HEK293 (cell line): ENCODE measurements around the gene LPCAT4.

Source experiments
- BCL11A ChIP-seq: fragments of 450-650 bp; formaldehyde crosslinking; IDR thresholded peaks from 2 replicates; pipeline ENCODE4 v1.5.1; 2016; ENCODE audit warnings: low read depth, missing biosample characterization, missing genetic modification characterization
- BCL11B ChIP-seq: fragments of 450-650 bp; formaldehyde crosslinking; IDR thresholded peaks from 2 replicates; pipeline ENCODE4 v1.5.1; 2016; ENCODE audit warnings: low read depth, missing biosample characterization, missing genetic modification characterization
- GLI2 ChIP-seq: fragments of 450-650 bp; formaldehyde crosslinking; IDR thresholded peaks from 2 replicates; pipeline ENCODE4; 2017; ENCODE audit warnings: missing biosample characterization, missing genetic modification characterization, low read depth, borderline replicate concordance
- KLF10 ChIP-seq: fragments of 450-650 bp; IDR thresholded peaks from 2 replicates; pipeline ENCODE4 v1.5.1; 2018; ENCODE audit warnings: missing biosample characterization, mild to moderate bottlenecking, missing genetic modification characterization
- MEIS1 ChIP-seq: sonication (generic); formaldehyde crosslinking; IDR thresholded peaks from 2 replicates; pipeline ENCODE4 v1.8.1; 2022; ENCODE audit warnings: missing genetic modification reagents, mild to moderate bottlenecking, borderline replicate concordance
- OSR2 ChIP-seq: fragments of 450-650 bp; formaldehyde crosslinking; IDR thresholded peaks from 2 replicates; pipeline ENCODE4 v1.5.1; 2016; ENCODE audit warnings: missing biosample characterization, missing genetic modification characterization
- SP3 ChIP-seq: fragments of 450-650 bp; formaldehyde crosslinking; IDR thresholded peaks from 2 replicates; pipeline ENCODE4 v1.5.1; 2016; ENCODE audit warnings: missing biosample characterization, missing genetic modification characterization
- TRIM28 ChIP-seq: IDR thresholded peaks from 2 replicates; pipeline ENCODE4 v1.6.1; 2011; ENCODE audit warnings: low read length, control low read depth, borderline replicate concordance
- ZBTB8A ChIP-seq: fragments of 450-650 bp; formaldehyde crosslinking; IDR thresholded peaks from 2 replicates; pipeline ENCODE4 v1.5.1; 2016; ENCODE audit warnings: missing biosample characterization, missing genetic modification characterization
- ZNF10 ChIP-seq: fragments of 450-650 bp; formaldehyde crosslinking; IDR thresholded peaks from 2 replicates; pipeline ENCODE4 v1.5.1; 2017; ENCODE audit warnings: missing biosample characterization, missing genetic modification characterization
- ZNF132 ChIP-seq: fragments of 450-650 bp; formaldehyde crosslinking; IDR thresholded peaks from 2 replicates; pipeline ENCODE4 v1.5.1; 2017; ENCODE audit warnings: missing biosample characterization, missing genetic modification characterization, borderline replicate concordance
- ZNF157 ChIP-seq: fragments of 450-650 bp; formaldehyde crosslinking; IDR thresholded peaks from 2 replicates; pipeline ENCODE4 v1.5.1; 2016; ENCODE audit warnings: missing biosample characterization, missing genetic modification characterization
- ZNF16 ChIP-seq: fragments of 450-650 bp; formaldehyde crosslinking; IDR thresholded peaks from 2 replicates; pipeline ENCODE4 v1.5.1; 2016; ENCODE audit warnings: low read depth, missing biosample characterization, missing genetic modification characterization
- ZNF174 ChIP-seq: fragments of 450-650 bp; formaldehyde crosslinking; IDR thresholded peaks from 2 replicates; pipeline ENCODE4 v1.5.0; 2017; ENCODE audit warnings: missing biosample characterization, mild to moderate bottlenecking, missing genetic modification characterization
- ZNF2 ChIP-seq: fragments of 450-650 bp; formaldehyde crosslinking; IDR thresholded peaks from 2 replicates; pipeline ENCODE4 v1.5.1; 2016; ENCODE audit warnings: missing biosample characterization, missing genetic modification characterization
- ZNF202 ChIP-seq: fragments of 450-650 bp; formaldehyde crosslinking; IDR thresholded peaks from 2 replicates; pipeline ENCODE4 v1.5.1; 2016; ENCODE audit warnings: missing biosample characterization, missing genetic modification characterization, borderline replicate concordance
- ZNF214 ChIP-seq: fragments of 450-650 bp; formaldehyde crosslinking; IDR thresholded peaks from 2 replicates; pipeline ENCODE4 v1.5.1; 2017; ENCODE audit warnings: missing biosample characterization, mild to moderate bottlenecking, missing genetic modification characterization, borderline replicate concordance
- ZNF223 ChIP-seq: fragments of 450-650 bp; formaldehyde crosslinking; IDR thresholded peaks from 2 replicates; pipeline ENCODE4 v1.5.1; 2016; ENCODE audit warnings: missing biosample characterization, missing genetic modification characterization
- ZNF26 ChIP-seq: fragments of 450-650 bp; formaldehyde crosslinking; IDR thresholded peaks from 2 replicates; pipeline ENCODE4 v1.5.1; 2016; ENCODE audit warnings: missing biosample characterization, missing genetic modification characterization
- ZNF292 ChIP-seq: fragments of 450-650 bp; formaldehyde crosslinking; IDR thresholded peaks from 2 replicates; pipeline ENCODE4 v1.5.1; 2016; ENCODE audit warnings: low read depth, missing biosample characterization, missing genetic modification characterization, borderline replicate concordance
- ZNF311 ChIP-seq: fragments of 450-650 bp; formaldehyde crosslinking; IDR thresholded peaks from 2 replicates; pipeline ENCODE4 v1.5.1; 2017; ENCODE audit warnings: missing biosample characterization, missing genetic modification characterization, borderline replicate concordance
- ZNF394 ChIP-seq: fragments of 450-650 bp; formaldehyde crosslinking; IDR thresholded peaks from 2 replicates; pipeline ENCODE4 v1.5.1; 2016; ENCODE audit warnings: missing biosample characterization, missing genetic modification characterization, mild to moderate bottlenecking, moderate library complexity, borderline replicate concordance
- ZNF404 ChIP-seq: fragments of 450-650 bp; formaldehyde crosslinking; IDR thresholded peaks from 2 replicates; pipeline ENCODE4 v1.5.1; 2017; ENCODE audit warnings: missing biosample characterization, missing genetic modification characterization
- ZNF416 ChIP-seq: fragments of 450-650 bp; formaldehyde crosslinking; IDR thresholded peaks from 2 replicates; pipeline ENCODE4 v1.5.1; 2016; ENCODE audit warnings: missing biosample characterization, missing genetic modification characterization
- ZNF423 ChIP-seq: fragments of 450-650 bp; formaldehyde crosslinking; IDR thresholded peaks from 2 replicates; pipeline ENCODE4 v1.5.1; 2016; ENCODE audit warnings: missing biosample characterization, missing genetic modification characterization
- ZNF48 ChIP-seq: fragments of 450-650 bp; formaldehyde crosslinking; IDR thresholded peaks from 2 replicates; pipeline ENCODE4 v1.5.1; 2016; ENCODE audit warnings: missing biosample characterization, missing genetic modification characterization
- ZNF549 ChIP-seq: fragments of 450-650 bp; IDR thresholded peaks from 2 replicates; pipeline ENCODE4 v1.5.1; 2018; ENCODE audit warnings: missing biosample characterization, missing genetic modification characterization, mild to moderate bottlenecking, inconsistent platforms, moderate library complexity
- ZNF596 ChIP-seq: fragments of 450-650 bp; IDR thresholded peaks from 2 replicates; pipeline ENCODE4 v1.5.0; 2018; ENCODE audit warnings: missing biosample characterization, mild to moderate bottlenecking, missing genetic modification characterization, moderate library complexity
- ZNF626 ChIP-seq: fragments of 450-650 bp; sonication (Bioruptor Pico); formaldehyde crosslinking; IDR thresholded peaks from 2 replicates; pipeline ENCODE4 v1.5.1; 2018; ENCODE audit warnings: missing biosample characterization, missing genetic modification characterization, inconsistent platforms
- ZNF629 ChIP-seq: fragments of 450-650 bp; formaldehyde crosslinking; IDR thresholded peaks from 2 replicates; pipeline ENCODE4 v1.5.1; 2017; ENCODE audit warnings: missing biosample characterization, missing genetic modification characterization
- ZNF701 ChIP-seq: fragments of 450-650 bp; formaldehyde crosslinking; IDR thresholded peaks from 2 replicates; pipeline ENCODE4 v1.5.1; 2016; ENCODE audit warnings: missing biosample characterization, missing genetic modification characterization
- ZNF791 ChIP-seq: fragments of 450-650 bp; formaldehyde crosslinking; IDR thresholded peaks from 2 replicates; pipeline ENCODE4 v1.5.1; 2016; ENCODE audit warnings: missing biosample characterization, missing genetic modification characterization
- ZNF843 ChIP-seq: fragments of 450-650 bp; formaldehyde crosslinking; IDR thresholded peaks from 2 replicates; pipeline ENCODE4 v1.5.1; 2016; ENCODE audit warnings: missing biosample characterization, missing genetic modification characterization
- ZSCAN23 ChIP-seq: fragments of 450-650 bp; formaldehyde crosslinking; IDR thresholded peaks from 2 replicates; pipeline ENCODE4 v1.5.1; 2016; ENCODE audit warnings: missing biosample characterization, missing genetic modification characterization
- TF ChIP-seq, protein P1 (sequence below): fragments of 450-650 bp; formaldehyde crosslinking; IDR thresholded peaks from 2 replicates; pipeline ENCODE4 v1.5.1; 2016; ENCODE audit warnings: missing biosample characterization, missing genetic modification characterization
- TF ChIP-seq, protein P2 (sequence below): fragments of 450-650 bp; formaldehyde crosslinking; IDR thresholded peaks from 2 replicates; pipeline ENCODE4; 2016; ENCODE audit warnings: missing biosample characterization, missing genetic modification characterization
- TF ChIP-seq, protein P3 (sequence below): IDR thresholded peaks from 2 replicates; pipeline ENCODE4 v1.6.1; 2011; ENCODE audit warnings: mild to moderate bottlenecking, low read depth, low read length, borderline replicate concordance

LPCAT4 gene

DNA sequence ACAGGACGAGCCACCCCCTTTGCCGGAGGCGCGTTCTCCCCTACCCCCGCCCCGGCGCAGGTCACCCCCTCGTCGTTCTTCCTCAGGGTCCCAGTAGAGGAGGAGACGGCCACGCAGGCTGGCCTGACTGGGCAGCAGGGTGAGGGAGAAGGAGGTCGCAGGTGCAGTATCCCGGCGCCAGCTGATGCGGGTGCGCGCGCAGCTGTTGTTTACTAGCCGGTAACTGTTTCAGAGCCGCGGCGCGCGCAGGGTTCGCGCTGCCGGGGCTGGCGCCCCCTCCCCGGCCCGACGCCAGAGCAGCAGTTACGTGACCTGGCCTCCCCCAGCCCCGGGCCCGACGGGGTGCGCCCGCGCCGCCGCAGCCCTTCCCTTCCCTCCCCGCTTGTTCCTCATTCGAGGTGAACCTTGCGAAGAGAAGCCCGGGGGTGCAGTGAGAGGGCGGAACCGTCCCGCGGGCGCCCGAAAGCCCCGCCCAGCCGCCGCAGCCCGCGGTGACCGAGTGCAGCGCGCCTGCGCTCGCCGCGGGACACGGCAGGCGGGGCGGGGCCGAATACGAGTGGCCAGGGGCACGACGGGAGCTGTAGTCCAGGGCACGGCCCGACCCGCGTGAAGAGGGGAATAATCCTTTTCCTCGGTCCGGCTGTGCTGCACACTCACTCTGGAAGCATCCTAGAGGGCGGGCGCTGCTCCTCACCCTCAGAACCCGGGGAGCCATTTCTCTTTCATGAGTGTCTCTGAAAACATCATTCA is 29.3 kb downstream of the LPCAT4 start, which contains the start of gene SLC12A6 (continued):
- no peak for TF ChIP-seq GLI2 (tag by site-specific recombination)
- TF ChIP-seq BCL11A (tag by site-specific recombination): no peak
- no peak for TF ChIP-seq ZNF16 (tag by site-specific recombination)
- no peak for TF ChIP-seq ZNF223
- no peak for TF ChIP-seq ZNF416 (tag by site-specific recombination)
- TF ChIP-seq ZNF791: no peak
- no peak for TF ChIP-seq ZNF48 (tag by site-specific recombination)
- TF ChIP-seq ZNF214 (tag by site-specific recombination): no peak
- no peak for TF ChIP-seq ZNF394 (tag by site-specific recombination)
- TF ChIP-seq ZNF549 (tag by site-specific recombination): no peak
- no peak for TF ChIP-seq BCL11B (tag by site-specific recombination)
- TF ChIP-seq ZNF404 (tag by site-specific recombination): no peak
- no peak for TF ChIP-seq ZNF2 (tag by site-specific recombination)
- no peak for TF ChIP-seq ZNF157
- no peak for TF ChIP-seq ZNF626 (tag by site-specific recombination)
- TF ChIP-seq, protein P1, sequence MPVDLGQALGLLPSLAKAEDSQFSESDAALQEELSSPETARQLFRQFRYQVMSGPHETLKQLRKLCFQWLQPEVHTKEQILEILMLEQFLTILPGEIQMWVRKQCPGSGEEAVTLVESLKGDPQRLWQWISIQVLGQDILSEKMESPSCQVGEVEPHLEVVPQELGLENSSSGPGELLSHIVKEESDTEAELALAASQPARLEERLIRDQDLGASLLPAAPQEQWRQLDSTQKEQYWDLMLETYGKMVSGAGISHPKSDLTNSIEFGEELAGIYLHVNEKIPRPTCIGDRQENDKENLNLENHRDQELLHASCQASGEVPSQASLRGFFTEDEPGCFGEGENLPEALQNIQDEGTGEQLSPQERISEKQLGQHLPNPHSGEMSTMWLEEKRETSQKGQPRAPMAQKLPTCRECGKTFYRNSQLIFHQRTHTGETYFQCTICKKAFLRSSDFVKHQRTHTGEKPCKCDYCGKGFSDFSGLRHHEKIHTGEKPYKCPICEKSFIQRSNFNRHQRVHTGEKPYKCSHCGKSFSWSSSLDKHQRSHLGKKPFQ (tag by site-specific recombination): no peak
- TF ChIP-seq, protein P2, sequence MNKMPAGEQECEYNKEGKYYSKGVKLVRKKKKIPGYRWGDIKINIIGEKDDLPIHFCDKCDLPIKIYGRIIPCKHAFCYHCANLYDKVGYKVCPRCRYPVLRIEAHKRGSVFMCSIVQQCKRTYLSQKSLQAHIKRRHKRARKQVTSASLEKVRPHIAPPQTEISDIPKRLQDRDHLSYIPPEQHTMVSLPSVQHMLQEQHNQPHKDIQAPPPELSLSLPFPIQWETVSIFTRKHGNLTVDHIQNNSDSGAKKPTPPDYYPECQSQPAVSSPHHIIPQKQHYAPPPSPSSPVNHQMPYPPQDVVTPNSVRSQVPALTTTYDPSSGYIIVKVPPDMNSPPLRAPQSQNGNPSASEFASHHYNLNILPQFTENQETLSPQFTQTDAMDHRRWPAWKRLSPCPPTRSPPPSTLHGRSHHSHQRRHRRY (tag by site-specific recombination): no peak
- TF ChIP-seq, protein P3, sequence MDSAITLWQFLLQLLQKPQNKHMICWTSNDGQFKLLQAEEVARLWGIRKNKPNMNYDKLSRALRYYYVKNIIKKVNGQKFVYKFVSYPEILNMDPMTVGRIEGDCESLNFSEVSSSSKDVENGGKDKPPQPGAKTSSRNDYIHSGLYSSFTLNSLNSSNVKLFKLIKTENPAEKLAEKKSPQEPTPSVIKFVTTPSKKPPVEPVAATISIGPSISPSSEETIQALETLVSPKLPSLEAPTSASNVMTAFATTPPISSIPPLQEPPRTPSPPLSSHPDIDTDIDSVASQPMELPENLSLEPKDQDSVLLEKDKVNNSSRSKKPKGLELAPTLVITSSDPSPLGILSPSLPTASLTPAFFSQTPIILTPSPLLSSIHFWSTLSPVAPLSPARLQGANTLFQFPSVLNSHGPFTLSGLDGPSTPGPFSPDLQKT: no peak
- TF ChIP-seq KLF10: no peak
- TF ChIP-seq ZNF423 (tag by site-specific recombination): no peak
- TF ChIP-seq SP3 (tag by site-specific recombination): no peak; the same call in 1 of the 2 replicates
- TF ChIP-seq ZNF311: no peak
- no peak for TF ChIP-seq ZNF132 (tag by site-specific recombination)
- TF ChIP-seq ZNF629: 0 out of 2 replicates have a peak, but pooled peaks have one; percentile 4
- no peak for TF ChIP-seq MEIS1 (CRISPR knock-in tag)
- peak; percentile 85 for TF ChIP-seq ZBTB8A (tag by site-specific recombination)
- no peak for TF ChIP-seq ZNF174 (tag by site-specific recombination)
- no peak for TF ChIP-seq ZNF26 (tag by site-specific recombination)
- no peak for TF ChIP-seq ZNF596
- no peak for TF ChIP-seq OSR2 (tag by site-specific recombination)
- TF ChIP-seq ZNF202 (tag by site-specific recombination): no peak
- TF ChIP-seq ZNF843: no peak
- TF ChIP-seq ZSCAN23 (tag by site-specific recombination): no peak
- peak; percentile 59; the same call in 1 of the 2 replicates for TF ChIP-seq ZNF10
- no peak for TF ChIP-seq ZNF292 (tag by site-specific recombination)
- no peak for TF ChIP-seq ZNF701 (tag by site-specific recombination)
- TF ChIP-seq TRIM28: no peak
